Lower leg skin (tissue), 4 donors: ENCODE data around the gene PIP4K2A. TPM values are rescaled to one million over a fixed set of nuclear protein-coding genes. Genes with fewer than 3 reads are reported as not detected.

Experiments
- DNase-seq, 2 donors: peaks; one replicate each; pipeline ENCODE4 v3.0.0-alpha.2; 2019; ENCODE audit warnings: low spot score in 2 of 2
- H3K4me3 ChIP-seq: fragments of 200-600 bp; sonication (generic); 2 replicates; pipeline ENCODE4 v1.5.1; 2017; ENCODE audit warnings: mild to moderate bottlenecking, low read depth; ENCODE audit not compliant: poor library complexity, severe bottlenecking
- CTCF ChIP-seq, 3 donors: fragments of 450-650 bp; IDR thresholded peaks; one replicate each; pipeline ENCODE4 v1.5.1; 2016; ENCODE audit warnings: antibody characterized with exemption in 3 of 3, mild to moderate bottlenecking in 3 of 3, moderate library complexity in 2 of 3
- POLR2A ChIP-seq, 2 donors: fragments of 450-650 bp; IDR thresholded peaks; one replicate each; pipeline ENCODE4 v1.6.1; 2016 to 2017; ENCODE audit warnings: antibody characterized with exemption in 2 of 2, mild to moderate bottlenecking in 1 of 2, moderate library complexity in 1 of 2
- WGBS, 2 donors: methylation state at CpG; one replicate each; pipeline ENCODE4 v1.1.5; 2018; 5-methylcytosine and 5-hydroxymethylcytosine counted together
- intact Hi-C: fragments of 100-400 bp; cut with DNase I; formaldehyde crosslinking; loops from one replicate; pipeline ENCODE4 v1.15.0; 2023; ENCODE audit warnings: low total_unique reads
- total RNA-seq, 4 donors: library from RNA; depleted of rRNA; stranded (reverse); fragments of >200 nt; gene quantifications; one replicate each; pipeline ENCODE4 v1.1.0, GENCODE V29; 2016

Gene PIP4K2A
- total RNA-seq, 4 donors from 2014 or later, result 2.3 to 12.4 (median 6.6) TPM

- intact Hi-C loops, result no loop called here
- TF ChIP-seq POLR2A (IDR thresholded peaks at IDR 0.05) (no peak), CTCF (IDR thresholded peaks at IDR 0.05) (no peak)
- no peak for DNase-seq
- WGBS, 2 donors, result 71 to 85% methylated on average over 3 of the region's 3 CpGs
- no peak overlapping the region for H3K4me3 ChIP-seq
These were observed 120.7 kb downstream of the PIP4K2A start for GRCh38 chr10:22593636-22594198.

- no peak overlapping the region for H3K4me3 ChIP-seq
- intact Hi-C loops, result no loop called here
- 88 to 96% methylated on average over 3 of the region's 3 CpGs for WGBS, 2 donors
- DNase-seq, result peak in 1 of 2 donors; percentile 12
- TF ChIP-seq POLR2A (IDR thresholded peaks at IDR 0.05), result no peak
These were observed 121.4 kb downstream of the PIP4K2A start for GRCh38 chr10:22593026-22593425.

GRCh38 chr10:22589851-22590514 lies 124.4 kb downstream of the PIP4K2A start:
- DNase-seq, result no peak
- no peak for TF ChIP-seq CTCF (IDR thresholded peaks at IDR 0.05)
- TF ChIP-seq POLR2A (IDR thresholded peaks at IDR 0.05), result no peak
- WGBS, 2 donors, result 67 to 85% methylated on average over 6 of the region's 6 CpGs
- intact Hi-C loops, result no loop called here
- no peak overlapping the region for H3K4me3 ChIP-seq

- no peak for TF ChIP-seq CTCF (IDR thresholded peaks at IDR 0.05)
- no peak for TF ChIP-seq POLR2A (IDR thresholded peaks at IDR 0.05)
- intact Hi-C loops, result no loop called here
- DNase-seq, result no peak
- no peak overlapping the region for H3K4me3 ChIP-seq
- WGBS, 2 donors, result 96 to 97% methylated on average over 1 of the region's 1 CpG
These were observed 125.9 kb downstream of the PIP4K2A start for GRCh38 chr10:22588462-22588861.

GRCh38 chr10:22583683-22584082 lies 130.7 kb downstream of the PIP4K2A start:
- intact Hi-C loops, result no loop called here
- DNase-seq, result no peak
- WGBS, 2 donors, result 92 to 94% methylated on average over 5 of the region's 5 CpGs
- no peak overlapping the region for H3K4me3 ChIP-seq
- TF ChIP-seq POLR2A (IDR thresholded peaks at IDR 0.05) (no peak), CTCF (IDR thresholded peaks at IDR 0.05) (no peak)

GRCh38 chr10:22581461-22581860 lies 132.9 kb downstream of the PIP4K2A start:
- no peak overlapping the region for H3K4me3 ChIP-seq
- intact Hi-C loops, result no loop called here
- DNase-seq, result no peak
- WGBS, 2 donors, result 84% methylated on average over 2 of the region's 2 CpGs
- TF ChIP-seq POLR2A (IDR thresholded peaks at IDR 0.05), result no peak
- TF ChIP-seq CTCF (IDR thresholded peaks at IDR 0.05), result no peak
